Neutrophil (primary cell): ENCODE measurements around the gene PILRA.

Experiments used
- H3K27ac ChIP-seq: fragments of 200-600 bp; sonication (generic); 2 replicates; pipeline ENCODE4 v1.5.1; 2016; ENCODE audit warnings: mild to moderate bottlenecking, moderate library complexity
- H3K27me3 ChIP-seq: fragments of 200-600 bp; sonication (generic); 2 replicates; pipeline ENCODE4 v1.6.0; 2016; ENCODE audit warnings: mild to moderate bottlenecking
- H3K36me3 ChIP-seq: fragments of 200-600 bp; sonication (generic); 2 replicates; pipeline ENCODE4 v1.5.1; 2017
- H3K4me1 ChIP-seq, 2 experiments: fragments of 200-600 bp in 1 of 2; sonication (generic) in 1 of 2; 1 replicate in 1 of 2; 2 replicates in 1 of 2; pipeline versions ENCODE4 v1.5.1 to v1.6.1; 2013 to 2016; ENCODE audit warnings: low read depth in 1 of 2, low read length in 1 of 2, mild to moderate bottlenecking in 1 of 2, moderate library complexity in 1 of 2; ENCODE audit not compliant: control insufficient read depth in 1 of 2, insufficient read depth in 1 of 2
- H3K4me3 ChIP-seq, 2 experiments: fragments of 200-600 bp in 1 of 2; sonication (generic) in 1 of 2; 1 replicate in 1 of 2; 2 replicates in 1 of 2; pipeline ENCODE4 v1.5.1; 2013 to 2016; ENCODE audit warnings: low read depth in 1 of 2, low read length in 1 of 2, mild to moderate bottlenecking in 1 of 2, moderate library complexity in 1 of 2
- H3K9me3 ChIP-seq: fragments of 200-600 bp; sonication (generic); 2 replicates; pipeline ENCODE4 v1.5.1; 2016
- TF ChIP-seq, protein P1 (sequence below): fragments of 200-600 bp; sonication (generic); IDR thresholded peaks from 2 replicates; pipeline ENCODE4 v1.5.1; 2016; ENCODE audit warnings: antibody characterized with exemption

The PILRA gene

GRCh38 chr7:100433276-100433591 lies 59.9 kb downstream of the PILRA start:
- Histone ChIP-seq H3K27ac (peak overlapping the region; percentile 98), H3K27me3 (no peaks in the 10 kb centered on the region), H3K4me1 (peaks cover 36 to 47% of the 10 kb centered on the region in 2 experiments), H3K4me3 (no peak overlapping the region), H3K9me3 (no peaks in the 10 kb centered on the region), H3K36me3 (peaks cover 26% of the 10 kb centered on the region)
- TF ChIP-seq, protein P1, sequence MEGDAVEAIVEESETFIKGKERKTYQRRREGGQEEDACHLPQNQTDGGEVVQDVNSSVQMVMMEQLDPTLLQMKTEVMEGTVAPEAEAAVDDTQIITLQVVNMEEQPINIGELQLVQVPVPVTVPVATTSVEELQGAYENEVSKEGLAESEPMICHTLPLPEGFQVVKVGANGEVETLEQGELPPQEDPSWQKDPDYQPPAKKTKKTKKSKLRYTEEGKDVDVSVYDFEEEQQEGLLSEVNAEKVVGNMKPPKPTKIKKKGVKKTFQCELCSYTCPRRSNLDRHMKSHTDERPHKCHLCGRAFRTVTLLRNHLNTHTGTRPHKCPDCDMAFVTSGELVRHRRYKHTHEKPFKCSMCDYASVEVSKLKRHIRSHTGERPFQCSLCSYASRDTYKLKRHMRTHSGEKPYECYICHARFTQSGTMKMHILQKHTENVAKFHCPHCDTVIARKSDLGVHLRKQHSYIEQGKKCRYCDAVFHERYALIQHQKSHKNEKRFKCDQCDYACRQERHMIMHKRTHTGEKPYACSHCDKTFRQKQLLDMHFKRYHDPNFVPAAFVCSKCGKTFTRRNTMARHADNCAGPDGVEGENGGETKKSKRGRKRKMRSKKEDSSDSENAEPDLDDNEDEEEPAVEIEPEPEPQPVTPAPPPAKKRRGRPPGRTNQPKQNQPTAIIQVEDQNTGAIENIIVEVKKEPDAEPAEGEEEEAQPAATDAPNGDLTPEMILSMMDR: no peak

GRCh38 chr7:100433592-100434296 lies 60.5 kb downstream of the PILRA start:
- Histone ChIP-seq H3K9me3 (no peaks in the 10 kb centered on the region), H3K27me3 (no peaks in the 10 kb centered on the region), H3K36me3 (peaks cover 26% of the 10 kb centered on the region), H3K4me1 (peaks cover 36 to 47% of the 10 kb centered on the region in 2 experiments), H3K27ac (peak overlapping the region; percentile 98), H3K4me3 (no peak overlapping the region)
- TF ChIP-seq, protein P1: no peak

DNA sequence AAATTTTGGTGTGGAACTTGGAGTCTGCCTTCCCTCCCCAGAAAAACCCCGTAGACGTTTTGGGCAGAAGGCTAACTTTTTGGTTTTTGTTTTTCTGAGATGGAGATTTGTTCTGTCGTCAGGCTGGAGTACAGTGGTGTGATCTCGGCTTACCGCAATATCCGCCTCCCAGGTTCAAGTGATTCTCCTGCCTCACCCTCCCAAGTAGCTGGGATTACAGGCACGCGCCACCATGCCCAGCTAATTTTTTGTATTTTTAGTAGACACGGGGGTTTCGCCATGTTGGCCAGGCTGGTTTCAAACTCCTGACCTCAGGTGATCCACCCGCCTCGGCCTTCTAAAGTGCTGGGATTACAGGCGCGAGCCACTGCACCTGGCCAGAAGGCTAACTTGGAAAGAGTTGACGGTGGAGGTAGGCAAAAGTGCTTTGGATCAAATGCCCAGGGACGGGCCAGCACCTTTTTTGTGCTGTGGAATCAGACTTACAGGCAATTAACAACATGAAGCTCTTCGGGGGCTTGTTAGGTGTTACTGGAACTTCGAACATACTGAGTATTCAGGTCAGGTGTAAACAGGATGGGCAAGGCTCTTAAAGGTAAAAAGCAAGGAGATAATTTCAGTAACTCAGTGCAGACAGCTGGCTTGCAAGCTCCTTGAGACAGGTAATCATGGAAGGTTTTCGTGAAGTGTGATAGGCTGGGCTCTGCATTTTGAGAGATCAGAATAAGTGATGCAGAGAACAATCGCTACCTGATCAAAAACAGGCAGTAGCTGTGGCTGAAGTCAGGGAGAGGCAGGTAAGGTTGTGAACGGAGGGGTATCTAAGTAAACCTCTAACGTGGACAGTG lies 61.2 kb downstream of the PILRA start:
- H3K27ac ChIP-seq: peak overlapping the region; percentile 98
- TF ChIP-seq, protein P1: no peak
- peaks cover 26% of the 10 kb centered on the region for H3K36me3 ChIP-seq
- H3K4me3 ChIP-seq: peak overlapping the region; percentile 81 to 88
- H3K4me1 ChIP-seq: peaks cover 36 to 44% of the 10 kb centered on the region in 2 experiments
- H3K27me3 ChIP-seq: no peaks in the 10 kb centered on the region
- H3K9me3 ChIP-seq: no peaks in the 10 kb centered on the region

GRCh38 chr7:100435401-100436304 lies 62.4 kb downstream of the PILRA start:
- H3K36me3 ChIP-seq: peaks cover 26% of the 10 kb centered on the region
- TF ChIP-seq, protein P1: no peak
- peak overlapping the region; percentile 98 for H3K27ac ChIP-seq
- no peaks in the 10 kb centered on the region for H3K27me3 ChIP-seq
- H3K4me3 ChIP-seq: peak overlapping the region; percentile 81 to 88
- peaks cover 32 to 34% of the 10 kb centered on the region in 2 experiments for H3K4me1 ChIP-seq
- H3K9me3 ChIP-seq: no peaks in the 10 kb centered on the region
